IPS DF 6.9 (cell line): ENCODE results near the gene ZXDC.

Experiments used
- DNase-seq: peaks from one replicate; pipeline ENCODE4 v3.0.0-alpha.2; 2013; ENCODE audit warnings: low read depth, low spot score
- H3K27ac ChIP-seq: one replicate; pipeline ENCODE4 v1.5.1; 2013; ENCODE audit warnings: low read length, control low read depth
- H3K27me3 ChIP-seq: 2 replicates; pipeline ENCODE4 v1.6.1; 2013; ENCODE audit warnings: mild to moderate bottlenecking, low read length; ENCODE audit not compliant: control insufficient read depth, insufficient read depth
- H3K36me3 ChIP-seq: 2 replicates; pipeline ENCODE4 v1.6.1; 2013; ENCODE audit warnings: low read length; ENCODE audit not compliant: control insufficient read depth, insufficient read depth
- H3K4me1 ChIP-seq: 2 replicates; pipeline ENCODE4 v1.6.1; 2013; ENCODE audit warnings: low read length; ENCODE audit not compliant: control insufficient read depth, insufficient read depth
- H3K4me3 ChIP-seq: 2 replicates; pipeline ENCODE4 v1.5.1; 2013; ENCODE audit warnings: mild to moderate bottlenecking, low read length
- H3K9me3 ChIP-seq: 2 replicates; pipeline ENCODE4 v1.6.1; 2013; ENCODE audit warnings: low read length, inconsistent platforms; ENCODE audit not compliant: control insufficient read depth, insufficient read depth
- WGBS: extraction: QIAGEN DNeasy Blood & Tissue Kit; methylation state at CpG from one replicate; pipeline ENCODE4 v1.1.7; 2013; ENCODE audit warnings: mixed read lengths, missing lambda C conversion rate; ENCODE audit not compliant: insufficient read length, insufficient coverage; 5-methylcytosine and 5-hydroxymethylcytosine counted together

Gene ZXDC

DNA sequence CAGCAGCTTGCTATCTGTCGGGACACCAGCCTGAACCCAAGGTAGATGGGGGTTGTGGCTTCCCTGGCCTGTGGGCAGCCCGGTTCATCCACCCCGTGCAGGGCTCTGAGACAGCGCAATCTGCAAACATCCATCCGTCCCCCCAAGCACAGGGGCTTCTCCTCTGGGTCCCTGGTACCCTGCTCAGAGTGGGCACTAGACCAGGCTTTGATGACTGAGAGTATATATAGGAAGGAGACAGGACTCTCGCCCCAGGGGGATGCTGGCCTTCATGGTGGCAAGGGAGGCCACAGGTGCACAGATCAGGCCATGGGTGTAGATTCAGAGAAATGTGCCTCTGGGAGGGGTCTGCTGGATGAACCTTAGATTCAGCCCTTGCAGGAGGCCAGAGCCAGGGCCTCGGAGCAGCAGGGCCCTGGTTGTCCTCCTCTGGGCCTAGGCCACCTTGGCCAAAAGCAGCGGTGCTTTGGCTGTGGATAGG lies 40.7 kb downstream of the ZXDC start:
- H3K27me3 ChIP-seq, result no peaks in the 10 kb centered on the region
- 0 out of 2 replicates have a peak, but pooled peaks cover 2% of the 10 kb centered on the region for H3K36me3 ChIP-seq
- no peaks in the 10 kb centered on the region for H3K4me1 ChIP-seq
- no peak for DNase-seq
- H3K27ac ChIP-seq, result no peak overlapping the region
- H3K9me3 ChIP-seq, result no peaks in the 10 kb centered on the region
- no peak overlapping the region for H3K4me3 ChIP-seq
- WGBS, result no CpG with 5 or more reads among the region's 8 CpGs

DNA sequence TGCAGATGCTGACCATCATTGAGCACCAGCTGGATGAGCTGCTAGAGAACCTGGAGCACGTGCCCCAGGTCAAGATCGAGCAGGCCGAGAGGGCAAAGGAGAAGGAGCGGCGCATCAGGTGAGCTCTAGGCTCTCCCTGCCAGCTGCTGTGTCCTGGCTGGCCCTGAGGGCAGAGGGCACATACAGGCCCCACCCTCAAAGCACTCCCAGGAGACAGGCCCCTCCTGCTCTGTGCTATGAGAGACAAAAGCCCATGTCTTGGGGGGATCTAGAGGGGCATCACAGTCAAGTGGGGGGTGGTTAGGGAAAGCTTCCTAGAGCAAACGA lies 41.5 kb downstream of the ZXDC start:
- DNase-seq, result no peak
- no peak overlapping the region for H3K4me3 ChIP-seq
- no CpG with 5 or more reads among the region's 6 CpGs for WGBS
- H3K36me3 ChIP-seq, result 0 out of 2 replicates have a peak, but pooled peaks cover under 1% of the 10 kb centered on the region
- no peaks in the 10 kb centered on the region for H3K27me3 ChIP-seq
- no peaks in the 10 kb centered on the region for H3K9me3 ChIP-seq
- no peaks in the 10 kb centered on the region for H3K4me1 ChIP-seq
- H3K27ac ChIP-seq, result no peak overlapping the region

DNA sequence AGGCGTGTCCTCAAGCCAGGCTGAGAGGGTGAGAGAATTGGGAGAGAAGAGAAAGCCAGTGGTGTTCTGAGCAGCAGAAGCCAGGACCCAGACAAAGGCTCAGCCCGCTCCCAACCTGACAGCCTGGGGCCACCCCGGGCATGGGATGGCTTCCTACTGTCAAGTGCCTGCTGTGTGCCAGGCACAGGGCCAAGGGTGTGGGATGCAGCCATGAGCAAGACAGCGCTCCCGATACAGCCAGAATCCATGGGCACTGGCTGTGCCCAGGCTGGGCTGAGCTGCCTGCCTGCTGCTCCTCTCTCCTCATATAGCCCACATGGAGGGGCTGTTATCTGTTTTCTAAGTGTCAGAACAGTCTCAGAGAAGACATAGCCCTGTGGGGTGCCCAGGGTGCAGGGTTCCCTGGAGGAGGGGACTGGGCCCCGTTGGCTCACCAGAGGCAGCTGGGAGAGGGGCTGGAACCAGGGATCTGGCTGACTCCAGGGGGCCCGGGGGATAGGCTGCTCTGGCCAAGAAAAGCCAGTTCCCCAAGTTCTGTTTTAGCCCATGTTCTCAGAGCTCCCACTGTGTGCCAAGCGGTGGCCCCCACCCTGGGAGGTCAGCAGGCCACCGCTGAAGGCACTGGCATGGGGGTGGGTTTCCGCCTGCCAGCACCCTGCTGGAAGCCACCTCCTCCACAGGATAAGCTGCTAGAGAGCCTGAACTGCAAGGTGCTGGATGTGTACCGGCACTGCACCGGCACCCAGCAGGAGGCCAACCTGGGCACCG lies 42.0 kb downstream of the ZXDC start:
- Histone ChIP-seq H3K36me3 (no peaks in the 10 kb centered on the region), H3K4me3 (no peak overlapping the region), H3K4me1 (no peaks in the 10 kb centered on the region), H3K27me3 (no peaks in the 10 kb centered on the region), H3K9me3 (no peaks in the 10 kb centered on the region), H3K27ac (no peak overlapping the region)
- no CpG with 5 or more reads among the region's 13 CpGs for WGBS
- DNase-seq, result no peak

DNA sequence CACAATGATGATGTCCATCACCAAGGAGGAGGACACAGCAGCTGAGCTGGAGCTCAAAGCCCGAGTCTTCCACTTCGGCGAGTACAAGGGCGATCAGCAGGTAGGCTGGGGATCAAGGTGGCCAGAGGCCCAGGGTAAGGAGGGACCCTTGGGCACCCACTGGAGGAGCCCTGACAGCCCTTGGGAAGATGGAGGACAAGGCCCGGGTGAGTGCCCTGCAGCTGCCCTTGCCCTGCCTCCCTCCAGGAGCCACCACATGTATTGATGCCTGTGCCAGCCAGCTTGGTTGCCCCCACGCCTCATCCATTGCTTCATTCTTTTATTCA lies 42.6 kb downstream of the ZXDC start:
- WGBS, result no CpG with 5 or more reads among the region's 6 CpGs
- no peak overlapping the region for H3K4me3 ChIP-seq
- DNase-seq, result no peak
- no peaks in the 10 kb centered on the region for H3K4me1 ChIP-seq
- no peaks in the 10 kb centered on the region for H3K27me3 ChIP-seq
- H3K9me3 ChIP-seq, result no peaks in the 10 kb centered on the region
- H3K36me3 ChIP-seq, result no peaks in the 10 kb centered on the region
- H3K27ac ChIP-seq, result no peak overlapping the region

DNA sequence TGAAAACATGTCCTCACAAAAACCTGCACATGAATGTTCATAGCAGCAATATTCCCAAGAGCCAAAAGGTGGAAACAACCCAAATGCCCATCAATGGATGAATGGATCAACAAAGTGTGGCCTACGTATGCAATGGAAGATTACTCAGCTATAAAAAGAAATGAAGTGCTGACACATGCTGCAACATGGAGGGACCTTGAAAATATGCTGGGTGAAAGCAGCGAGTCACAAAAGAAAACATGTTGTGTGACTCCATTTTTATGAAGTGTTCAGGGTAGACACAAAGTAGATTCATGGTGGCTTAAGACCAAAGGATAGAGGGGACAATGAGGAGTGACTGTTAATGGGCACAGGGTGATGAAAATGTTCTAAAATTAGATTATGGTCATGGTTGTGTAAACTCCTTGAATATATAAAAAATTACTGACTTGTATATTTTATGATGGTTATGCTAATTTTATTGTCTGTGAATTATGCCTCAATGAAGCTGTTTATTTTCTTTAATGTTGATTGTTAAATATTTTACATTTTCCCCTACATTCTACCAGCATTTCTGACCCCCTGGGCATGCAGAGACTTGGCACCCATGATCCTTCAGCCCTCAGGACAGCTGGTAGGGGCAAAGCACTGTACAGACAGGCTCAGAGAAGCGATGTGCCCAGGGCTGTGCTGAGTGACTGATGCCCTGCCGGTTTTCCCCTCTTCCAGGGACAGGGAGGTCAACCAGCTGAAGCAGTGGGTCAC lies 43.2 kb downstream of the ZXDC start:
- Histone ChIP-seq H3K9me3 (no peaks in the 10 kb centered on the region), H3K4me1 (no peaks in the 10 kb centered on the region)

DNA sequence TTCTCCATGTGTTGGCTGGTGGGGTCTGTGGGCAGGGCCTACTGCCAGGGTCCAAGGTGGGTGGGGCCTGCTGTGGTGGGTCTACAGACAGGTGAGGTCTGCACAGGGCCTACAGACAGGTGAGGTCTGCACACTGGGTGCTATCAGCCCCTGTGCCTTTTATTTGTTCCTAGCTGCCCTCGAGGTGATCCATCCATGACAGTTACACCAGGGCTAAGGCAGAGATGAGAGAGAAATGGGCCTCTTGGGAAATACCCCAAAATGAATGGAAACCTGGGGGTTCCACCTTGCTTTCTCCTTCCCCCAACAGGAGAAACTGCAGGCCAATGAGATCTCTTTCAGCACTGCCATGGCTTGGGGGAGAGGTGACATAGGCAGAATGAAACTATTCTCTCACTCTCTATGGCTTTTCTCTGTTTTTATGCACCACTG lies 44.6 kb downstream of the ZXDC start:
- no peaks in the 10 kb centered on the region for H3K4me1 ChIP-seq
- no peak overlapping the region for H3K4me3 ChIP-seq
- DNase-seq, result no peak
- H3K36me3 ChIP-seq, result no peaks in the 10 kb centered on the region
- no peak overlapping the region for H3K27ac ChIP-seq
- no peaks in the 10 kb centered on the region for H3K9me3 ChIP-seq
- H3K27me3 ChIP-seq, result no peaks in the 10 kb centered on the region
- WGBS, result no CpG with 5 or more reads among the region's 1 CpG

More for the DNA sequence above, 43.2 kb downstream of the ZXDC start:
- H3K27me3 ChIP-seq, result no peaks in the 10 kb centered on the region
- WGBS, result no CpG with 5 or more reads among the region's 4 CpGs
- no peaks in the 10 kb centered on the region for H3K36me3 ChIP-seq
- H3K27ac ChIP-seq, result no peak overlapping the region
- no peak overlapping the region for H3K4me3 ChIP-seq
- no peak for DNase-seq

DNA sequence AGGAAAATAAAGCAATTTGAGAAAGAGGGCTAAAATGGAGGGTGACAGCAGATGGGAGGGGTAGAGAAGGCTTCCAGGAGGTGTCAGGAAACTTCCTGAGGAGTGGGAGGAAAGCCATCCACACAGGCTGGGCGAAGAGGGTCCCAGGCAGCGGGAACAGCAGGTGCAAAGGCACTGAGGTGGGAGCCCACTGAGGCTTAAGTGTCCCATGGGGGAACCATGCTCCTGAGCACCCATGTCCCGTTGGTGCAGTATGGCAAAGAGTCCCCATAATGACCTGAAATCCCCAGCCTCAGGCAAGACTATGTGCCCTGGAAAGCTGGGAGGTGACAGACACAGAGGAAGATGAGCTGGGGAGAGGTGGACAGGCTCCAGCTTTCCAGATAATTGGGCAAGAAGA lies 50.9 kb downstream of the ZXDC start:
- Histone ChIP-seq H3K27ac (no peak overlapping the region), H3K36me3 (no peaks in the 10 kb centered on the region), H3K4me3 (no peak overlapping the region), H3K4me1 (peaks cover 9% of the 10 kb centered on the region), H3K27me3 (no peaks in the 10 kb centered on the region), H3K9me3 (no peaks in the 10 kb centered on the region)
- DNase-seq, result no peak
- WGBS, result no CpG with 5 or more reads among the region's 3 CpGs

DNA sequence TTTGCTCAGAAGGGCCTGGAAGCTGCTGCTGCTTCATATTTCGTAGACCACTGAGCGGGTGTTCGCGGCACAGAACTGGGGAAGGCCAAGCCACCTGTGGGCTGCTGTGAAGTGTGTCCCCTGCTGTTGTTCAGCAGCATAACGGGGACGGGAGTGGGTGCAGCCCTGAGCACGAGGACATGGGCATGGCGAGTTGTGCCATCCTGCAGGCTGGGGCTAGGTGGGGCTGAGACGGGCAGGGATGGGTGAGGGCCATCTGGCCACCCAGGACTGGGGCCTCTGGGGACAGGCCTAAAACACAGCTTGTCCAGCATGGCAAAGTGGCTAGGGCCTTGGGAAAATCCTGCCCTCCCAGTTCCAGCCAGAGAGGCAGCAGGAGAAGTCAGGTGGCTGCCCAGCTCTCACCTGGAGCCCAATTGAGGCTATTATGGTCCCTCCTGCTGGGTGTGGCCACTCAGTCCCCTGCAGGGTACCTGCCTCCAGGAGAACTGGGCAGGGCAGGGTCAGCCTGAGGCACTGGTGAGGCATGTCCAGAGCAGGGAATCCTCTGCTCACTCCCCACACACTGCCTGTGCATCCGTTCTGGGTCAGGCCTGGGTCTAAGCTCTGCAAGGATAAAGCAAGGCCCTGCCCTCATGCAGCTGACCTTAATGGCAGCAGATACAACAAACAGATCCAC lies 51.5 kb downstream of the ZXDC start:
- Histone ChIP-seq H3K27ac (no peak overlapping the region), H3K27me3 (no peaks in the 10 kb centered on the region), H3K4me1 (peaks cover 11% of the 10 kb centered on the region), H3K36me3 (no peaks in the 10 kb centered on the region), H3K9me3 (no peaks in the 10 kb centered on the region), H3K4me3 (no peak overlapping the region)
- no CpG with 5 or more reads among the region's 10 CpGs for WGBS
- DNase-seq, result no peak

DNA sequence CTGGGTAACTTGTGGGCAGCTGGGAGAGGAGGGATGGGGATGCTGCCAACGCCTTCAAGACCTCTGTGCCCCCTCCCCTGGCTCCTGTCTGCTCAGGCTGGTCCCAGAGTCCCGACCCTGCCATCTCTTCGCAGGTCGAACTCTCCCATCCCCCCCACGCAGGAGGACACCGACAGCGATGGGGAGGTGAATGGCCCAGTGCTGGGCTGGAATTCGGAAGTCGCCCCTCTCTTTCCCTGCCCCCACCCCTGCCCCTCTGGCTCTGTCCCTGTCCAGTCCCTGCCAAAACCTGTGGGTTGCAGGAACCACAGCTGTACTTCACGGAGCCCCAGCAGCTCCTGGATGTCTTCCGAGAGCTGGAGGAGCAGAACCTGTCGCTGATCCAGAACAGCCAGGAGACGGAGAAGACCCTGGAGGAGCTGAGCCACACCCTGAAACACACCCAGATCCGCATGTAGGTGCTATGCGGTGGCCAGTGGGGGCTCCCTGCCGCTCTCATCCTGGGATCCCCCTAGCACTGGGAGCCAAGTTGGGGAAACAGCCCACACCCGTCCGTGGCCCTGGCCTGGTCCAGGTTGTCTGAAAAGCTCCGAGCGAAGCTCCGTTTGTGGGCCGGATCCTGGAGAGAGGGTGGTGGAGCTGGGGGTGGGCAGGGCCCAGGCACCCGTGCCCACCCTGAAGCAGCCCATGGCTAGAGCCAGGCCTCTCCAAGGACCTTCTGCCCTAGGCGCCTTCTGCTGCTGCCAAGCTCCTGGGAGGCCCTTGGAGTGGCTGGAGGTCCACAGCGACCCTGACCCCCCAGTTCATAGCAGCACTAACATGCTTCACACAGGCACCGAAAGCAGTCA lies 52.3 kb downstream of the ZXDC start:
- Histone ChIP-seq H3K27ac (no peak overlapping the region), H3K36me3 (no peaks in the 10 kb centered on the region), H3K4me1 (peaks cover 11% of the 10 kb centered on the region), H3K9me3 (no peaks in the 10 kb centered on the region), H3K4me3 (no peak overlapping the region), H3K27me3 (no peaks in the 10 kb centered on the region)
- no peak for DNase-seq
- no CpG with 5 or more reads among the region's 26 CpGs for WGBS

DNA sequence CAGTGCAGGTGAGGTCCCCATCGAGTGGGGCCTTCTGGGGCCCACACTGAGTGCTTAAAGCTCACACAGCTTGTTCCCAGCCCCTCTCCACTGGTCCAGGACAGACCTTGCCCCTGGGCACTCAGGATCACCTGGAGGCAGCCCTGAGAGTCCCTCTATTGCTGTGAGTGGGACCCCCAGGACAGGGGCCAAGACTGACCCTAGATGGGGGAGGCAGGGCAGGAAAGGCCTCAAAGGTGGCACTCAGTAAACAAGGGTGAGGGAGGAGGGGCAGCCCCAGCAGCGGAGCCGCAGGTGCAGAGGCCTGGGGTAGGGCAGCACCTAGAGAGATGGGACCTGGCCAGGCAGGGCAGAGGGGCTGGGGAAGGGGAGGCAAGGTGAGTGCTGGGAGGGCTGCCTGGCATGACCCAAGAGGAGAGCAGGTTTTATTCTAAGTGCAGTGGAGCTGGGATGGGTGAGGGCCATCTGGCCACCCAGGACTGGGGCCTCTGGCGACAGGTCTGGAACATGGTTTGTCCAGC lies 53.1 kb downstream of the ZXDC start:
- Histone ChIP-seq H3K36me3 (no peaks in the 10 kb centered on the region), H3K4me3 (no peak overlapping the region), H3K4me1 (peaks cover 11% of the 10 kb centered on the region), H3K27ac (no peak overlapping the region), H3K9me3 (no peaks in the 10 kb centered on the region), H3K27me3 (no peaks in the 10 kb centered on the region)
- WGBS, result no CpG with 5 or more reads among the region's 4 CpGs
- DNase-seq, result no peak
